Gastroesophageal sphincter (tissue), 4 donors: ENCODE measurements around the gene SOX5. TPM values are rescaled to one million over a fixed set of nuclear protein-coding genes. Genes with fewer than 3 reads are reported as not detected.

Experiments
- ATAC-seq: fragments of 150-250 bp; one replicate; pipeline ENCODE4 v1.9.1; 2016; ENCODE audit warnings: mild to moderate bottlenecking, moderate library complexity
- H3K27ac ChIP-seq, 4 donors: fragments of 200-600 bp; sonication (generic) in 3 of 4; 1 replicate in 3 of 4; 2 replicates in 1 of 4; pipeline ENCODE4 v1.5.1; 2016 to 2019
- H3K27me3 ChIP-seq: fragments of 200-600 bp; sonication (generic); one replicate; pipeline ENCODE4 v1.5.1; 2019
- H3K36me3 ChIP-seq, 2 donors: fragments of 200-600 bp; sonication (generic); one replicate each; pipeline ENCODE4 v1.5.1; 2019; ENCODE audit warnings: control low read depth in 1 of 2
- H3K4me1 ChIP-seq, 3 donors: fragments of 200-600 bp; sonication (generic); 1 replicate in 2 of 3; 2 replicates in 1 of 3; pipeline ENCODE4 v1.5.1; 2016 to 2019; ENCODE audit warnings: control low read depth in 2 of 3
- H3K4me3 ChIP-seq, 2 donors: fragments of 200-600 bp; sonication (generic); one replicate each; pipeline ENCODE4 v1.5.1; 2019; ENCODE audit warnings: mild to moderate bottlenecking in 1 of 2, moderate library complexity in 1 of 2
- H3K9me3 ChIP-seq, 3 donors: fragments of 200-600 bp; sonication (generic); one replicate each; pipeline ENCODE4 v1.5.1; 2017 to 2019; ENCODE audit warnings: control low read depth in 2 of 3
- EP300 ChIP-seq: sonication (generic); formaldehyde crosslinking; IDR thresholded peaks from one replicate; pipeline ENCODE4 v1.6.1; 2017; ENCODE audit warnings: antibody characterized with exemption, mild to moderate bottlenecking
- POLR2A ChIP-seq, 2 donors: fragments of 450-650 bp; IDR thresholded peaks; one replicate each; pipeline ENCODE4 v1.6.1; 2017; ENCODE audit warnings: antibody characterized with exemption in 2 of 2, mild to moderate bottlenecking in 2 of 2, moderate library complexity in 1 of 2
- POLR2AphosphoS5 ChIP-seq: sonication (generic); formaldehyde crosslinking; IDR thresholded peaks from one replicate; pipeline ENCODE4 v1.6.1; 2017; ENCODE audit warnings: antibody characterized with exemption
- WGBS, 2 donors: methylation state at CpG; one replicate each; pipeline ENCODE4 v1.1.5; 2018; ENCODE audit warnings: low coverage in 1 of 2; 5-methylcytosine and 5-hydroxymethylcytosine counted together
- total RNA-seq, 4 donors: library from RNA; depleted of rRNA; stranded (reverse); fragments of >200 nt; gene quantifications; one replicate each; pipeline ENCODE4 v1.1.0, GENCODE V29; 2016
- TF ChIP-seq, protein P1 (sequence below), 4 experiments: fragments of 200-600 bp in 2 of 4; fragments of 450-650 bp in 2 of 4; sonication (generic) in 1 of 4; IDR thresholded peaks; one replicate each; pipeline ENCODE4 v1.5.1; 2017 to 2019; ENCODE audit warnings: antibody characterized with exemption in 4 of 4, mild to moderate bottlenecking in 2 of 4, moderate library complexity in 2 of 4

SOX5 gene
- total RNA-seq, 4 donors from 2014 or later, result 4.9 to 69.9 (median 18.1) TPM

DNA sequence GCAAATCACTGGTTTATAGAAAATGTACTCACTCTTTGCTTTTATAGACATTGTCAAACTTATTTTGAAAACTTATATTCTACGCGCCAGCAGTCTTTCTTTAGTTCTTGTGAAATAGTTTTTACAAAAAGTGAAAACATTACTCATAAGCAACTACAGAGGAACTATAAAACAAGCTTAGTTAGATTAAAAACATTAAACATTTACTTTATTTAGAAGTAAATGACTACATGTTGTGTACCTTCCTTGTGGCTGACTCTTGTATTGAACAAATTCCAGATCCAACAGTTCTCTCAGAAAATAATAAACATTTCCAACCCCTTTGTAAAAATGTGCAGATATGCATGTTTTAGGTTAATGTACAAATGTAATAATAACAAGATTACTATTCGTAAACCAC lies 198.5 kb downstream of the SOX5 start:
- ATAC-seq, result no peak
- no peak overlapping the region for H3K4me3 ChIP-seq
- no peaks in the 10 kb centered on the region for H3K4me1 ChIP-seq
- no peaks in the 10 kb centered on the region for H3K27me3 ChIP-seq
- 94 to 95% methylated on average over 3 of the region's 3 CpGs for WGBS, 2 donors
- TF ChIP-seq EP300 (no peak), POLR2A (IDR thresholded peaks at IDR 0.05) (no peak), POLR2AphosphoS5 (no peak)
- TF ChIP-seq, protein P1, sequence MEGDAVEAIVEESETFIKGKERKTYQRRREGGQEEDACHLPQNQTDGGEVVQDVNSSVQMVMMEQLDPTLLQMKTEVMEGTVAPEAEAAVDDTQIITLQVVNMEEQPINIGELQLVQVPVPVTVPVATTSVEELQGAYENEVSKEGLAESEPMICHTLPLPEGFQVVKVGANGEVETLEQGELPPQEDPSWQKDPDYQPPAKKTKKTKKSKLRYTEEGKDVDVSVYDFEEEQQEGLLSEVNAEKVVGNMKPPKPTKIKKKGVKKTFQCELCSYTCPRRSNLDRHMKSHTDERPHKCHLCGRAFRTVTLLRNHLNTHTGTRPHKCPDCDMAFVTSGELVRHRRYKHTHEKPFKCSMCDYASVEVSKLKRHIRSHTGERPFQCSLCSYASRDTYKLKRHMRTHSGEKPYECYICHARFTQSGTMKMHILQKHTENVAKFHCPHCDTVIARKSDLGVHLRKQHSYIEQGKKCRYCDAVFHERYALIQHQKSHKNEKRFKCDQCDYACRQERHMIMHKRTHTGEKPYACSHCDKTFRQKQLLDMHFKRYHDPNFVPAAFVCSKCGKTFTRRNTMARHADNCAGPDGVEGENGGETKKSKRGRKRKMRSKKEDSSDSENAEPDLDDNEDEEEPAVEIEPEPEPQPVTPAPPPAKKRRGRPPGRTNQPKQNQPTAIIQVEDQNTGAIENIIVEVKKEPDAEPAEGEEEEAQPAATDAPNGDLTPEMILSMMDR (IDR thresholded peaks at IDR 0.05), result no peak
- no peaks in the 10 kb centered on the region for H3K36me3 ChIP-seq
- no peak overlapping the region for H3K27ac ChIP-seq
- H3K9me3 ChIP-seq, result no peaks in the 10 kb centered on the region

DNA sequence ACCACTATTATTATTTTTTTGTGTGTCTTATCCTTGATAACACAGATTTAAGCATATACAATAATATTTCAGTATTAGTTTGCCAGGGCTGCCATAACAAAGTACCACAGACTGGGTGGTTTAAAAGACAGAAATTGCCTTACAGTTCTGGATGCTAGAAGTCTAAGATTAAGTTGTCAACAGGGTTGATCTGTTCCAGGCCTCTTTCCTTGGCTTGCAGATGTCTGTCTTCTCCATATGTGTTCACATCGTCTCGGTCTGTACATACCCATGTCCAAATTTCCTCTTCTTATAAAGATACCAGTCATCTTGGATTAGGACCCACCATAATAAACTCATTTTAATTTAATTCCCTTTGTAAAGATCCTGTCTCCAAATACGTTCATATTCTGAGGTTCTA lies 204.8 kb downstream of the SOX5 start:
- Histone ChIP-seq H3K27ac (no peak overlapping the region), H3K9me3 (no peaks in the 10 kb centered on the region), H3K4me3 (no peak overlapping the region), H3K4me1 (no peaks in the 10 kb centered on the region), H3K27me3 (no peaks in the 10 kb centered on the region), H3K36me3 (peaks cover 0 to 8% of the 10 kb centered on the region in 2 donors)
- 61 to 73% methylated on average over 3 of the region's 3 CpGs for WGBS, 2 donors
- no peak for ATAC-seq
- TF ChIP-seq POLR2AphosphoS5 (no peak), POLR2A (IDR thresholded peaks at IDR 0.05) (no peak), EP300 (no peak)
- TF ChIP-seq, protein P1 (IDR thresholded peaks at IDR 0.05), result no peak

DNA sequence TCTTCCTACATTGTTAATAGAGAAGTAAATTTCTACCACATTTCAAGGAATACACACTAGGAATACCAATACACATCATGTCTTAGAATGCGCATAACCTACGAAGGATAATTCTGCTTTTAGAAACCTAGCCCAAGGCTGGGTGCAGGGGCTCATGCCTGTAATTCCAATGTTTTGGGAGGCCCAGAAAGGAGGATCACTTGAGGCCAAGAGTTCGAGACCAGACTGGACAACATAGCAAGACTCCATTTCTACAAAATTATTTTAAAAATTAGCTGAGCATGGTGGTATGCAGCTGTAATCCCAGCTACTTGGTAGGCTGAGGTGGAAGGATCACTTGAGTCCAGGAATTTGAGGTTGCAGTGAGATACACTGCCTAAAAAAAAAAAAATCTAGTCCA lies 206.9 kb downstream of the SOX5 start:
- H3K27me3 ChIP-seq, result no peaks in the 10 kb centered on the region
- H3K27ac ChIP-seq, result no peak overlapping the region
- no peaks in the 10 kb centered on the region for H3K9me3 ChIP-seq
- H3K36me3 ChIP-seq, result peaks cover 0 to 24% of the 10 kb centered on the region in 2 donors
- H3K4me1 ChIP-seq, result no peaks in the 10 kb centered on the region
- 92 to 98% methylated on average over 2 to 3 of the region's 3 CpGs for WGBS, 2 donors
- TF ChIP-seq POLR2AphosphoS5 (no peak), EP300 (no peak), POLR2A (IDR thresholded peaks at IDR 0.05) (no peak)
- TF ChIP-seq, protein P1 (IDR thresholded peaks at IDR 0.05), result no peak
- no peak overlapping the region for H3K4me3 ChIP-seq
- ATAC-seq, result no peak

DNA sequence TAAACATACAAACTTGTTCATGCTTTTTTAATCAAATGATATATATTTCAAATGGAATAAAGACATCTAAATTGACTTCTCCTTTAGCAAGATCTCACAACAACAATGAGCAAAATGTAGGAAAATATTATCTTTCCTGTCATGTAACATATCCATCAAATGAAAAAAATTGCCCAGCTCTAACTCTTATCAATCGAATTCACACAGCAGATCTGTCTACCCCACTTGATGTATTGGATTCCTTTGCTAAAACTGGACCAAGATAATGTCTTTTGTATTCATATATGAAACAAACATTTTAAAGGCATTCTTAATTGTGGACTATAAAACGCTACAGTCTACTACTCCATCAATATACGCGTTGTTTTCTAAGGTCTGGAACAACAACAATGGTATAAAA lies 218.0 kb downstream of the SOX5 start:
- H3K9me3 ChIP-seq, result no peaks in the 10 kb centered on the region
- ATAC-seq, result no peak
- H3K36me3 ChIP-seq, result no peaks in the 10 kb centered on the region
- H3K27ac ChIP-seq, result no peak overlapping the region
- no peaks in the 10 kb centered on the region for H3K27me3 ChIP-seq
- no peak overlapping the region for H3K4me3 ChIP-seq
- TF ChIP-seq POLR2AphosphoS5 (no peak), EP300 (no peak), POLR2A (IDR thresholded peaks at IDR 0.05) (no peak)
- TF ChIP-seq, protein P1 (IDR thresholded peaks at IDR 0.05), result no peak
- 89 to 91% methylated on average over 4 of the region's 4 CpGs for WGBS, 2 donors
- peaks cover 0 to 7% (median 0%) of the 10 kb centered on the region in 3 donors for H3K4me1 ChIP-seq

DNA sequence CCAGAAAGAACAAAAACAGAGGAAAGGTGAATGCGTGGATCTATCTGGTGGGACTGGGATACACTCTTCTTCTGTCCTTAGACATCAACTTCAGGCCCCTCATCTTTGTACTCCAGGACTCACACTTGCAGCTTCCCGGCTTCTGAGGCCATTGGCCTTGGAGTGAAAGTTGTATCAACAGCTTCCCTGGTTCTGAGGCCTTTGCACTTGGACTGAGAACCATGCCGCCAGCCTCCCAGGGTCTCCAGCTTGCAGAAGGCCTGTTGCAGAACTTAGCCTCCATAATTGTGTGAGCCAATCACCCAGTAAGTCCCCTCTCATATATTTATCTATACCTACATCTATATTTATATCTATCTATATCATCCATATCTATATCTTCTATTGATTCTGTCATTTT lies 218.4 kb downstream of the SOX5 start:
- TF ChIP-seq, protein P1 (IDR thresholded peaks at IDR 0.05), result no peak
- TF ChIP-seq EP300 (no peak), POLR2AphosphoS5 (no peak), POLR2A (IDR thresholded peaks at IDR 0.05) (no peak)
- H3K36me3 ChIP-seq, result no peaks in the 10 kb centered on the region
- H3K27me3 ChIP-seq, result no peaks in the 10 kb centered on the region
- peaks cover 0 to 7% (median 0%) of the 10 kb centered on the region in 3 donors for H3K4me1 ChIP-seq
- H3K4me3 ChIP-seq, result no peak overlapping the region
- no peak overlapping the region for H3K27ac ChIP-seq
- H3K9me3 ChIP-seq, result no peaks in the 10 kb centered on the region
- WGBS, 2 donors, result 86 to 93% methylated on average over 2 to 3 of the region's 3 CpGs
- no peak for ATAC-seq
